Loucy (cell line): ENCODE measurements around the gene C16orf54.

Experiments used
- H2AFZ ChIP-seq: fragments of 200-600 bp; sonication (generic); 2 replicates; pipeline ENCODE4 v1.6.0; 2016; ENCODE audit warnings: antibody characterized with exemption, mild to moderate bottlenecking, low read length, moderate library complexity
- H3F3A ChIP-seq: fragments of 200-600 bp; 2 replicates; pipeline ENCODE4 v1.6.0; 2016; ENCODE audit warnings: antibody characterized with exemption, low read depth, mild to moderate bottlenecking
- H3K27me3 ChIP-seq: fragments of 200-600 bp; sonication (generic); 2 replicates; pipeline ENCODE4 v1.6.1; 2014; ENCODE audit warnings: low read length, mild to moderate bottlenecking; ENCODE audit not compliant: insufficient read depth, poor library complexity, severe bottlenecking
- H3K36me3 ChIP-seq: fragments of 200-600 bp; sonication (generic); 2 replicates; pipeline ENCODE4 v1.6.1; 2016; ENCODE audit warnings: low read length; ENCODE audit not compliant: insufficient read depth
- H3K4me1 ChIP-seq: fragments of 200-600 bp; sonication (generic); 2 replicates; pipeline ENCODE4 v1.5.1; 2014; ENCODE audit warnings: low read length, mild to moderate bottlenecking; ENCODE audit not compliant: insufficient read depth, poor library complexity, severe bottlenecking
- H3K4me2 ChIP-seq: fragments of 200-600 bp; sonication (generic); 2 replicates; pipeline ENCODE4 v1.6.0; 2014; ENCODE audit warnings: antibody characterized with exemption, low read length, low read depth, mild to moderate bottlenecking; ENCODE audit not compliant: poor library complexity, severe bottlenecking
- H3K4me3 ChIP-seq: fragments of 200-600 bp; sonication (generic); 2 replicates; pipeline ENCODE4 v1.5.1; 2014; ENCODE audit warnings: low read length, mild to moderate bottlenecking, mixed read lengths; ENCODE audit not compliant: poor library complexity, severe bottlenecking
- H3K79me2 ChIP-seq: fragments of 200-600 bp; sonication (generic); 2 replicates; pipeline ENCODE4 v1.6.1; 2014; ENCODE audit warnings: low read length; ENCODE audit not compliant: insufficient read depth
- H3K9ac ChIP-seq: fragments of 200-600 bp; sonication (generic); 2 replicates; pipeline ENCODE4 v1.6.0; 2014; ENCODE audit warnings: mild to moderate bottlenecking, low read depth, low read length, moderate library complexity; ENCODE audit not compliant: poor library complexity, severe bottlenecking
- H3K9me2 ChIP-seq: fragments of 200-600 bp; sonication (generic); replicated peaks from 2 replicates; pipeline ENCODE4 v1.6.1; 2016; ENCODE audit warnings: low read depth, low read length, mixed read lengths
- H3K9me3 ChIP-seq: fragments of 200-600 bp; sonication (generic); 2 replicates; pipeline ENCODE4 v1.6.1; 2014; ENCODE audit warnings: mild to moderate bottlenecking, antibody characterized with exemption, low read length, low read depth; ENCODE audit not compliant: insufficient read depth
- H4K20me1 ChIP-seq: fragments of 200-600 bp; sonication (generic); 2 replicates; pipeline ENCODE4 v1.6.0; 2014; ENCODE audit warnings: antibody characterized with exemption, low read length, mild to moderate bottlenecking; ENCODE audit not compliant: insufficient read depth, poor library complexity, severe bottlenecking
- EZH2phosphoT487 ChIP-seq: fragments of 200-600 bp; IDR thresholded peaks from 2 replicates; pipeline ENCODE4 v1.6.1; 2018; ENCODE audit warnings: antibody characterized with exemption, mild to moderate bottlenecking, moderate library complexity, borderline replicate concordance
- TF ChIP-seq, protein P1 (sequence below): fragments of 200-600 bp; sonication (generic); conservative IDR thresholded peaks from 2 replicates; pipeline ENCODE4 v1.5.1; 2014; ENCODE audit warnings: mild to moderate bottlenecking, antibody characterized with exemption, low read length

C16orf54 gene

DNA sequence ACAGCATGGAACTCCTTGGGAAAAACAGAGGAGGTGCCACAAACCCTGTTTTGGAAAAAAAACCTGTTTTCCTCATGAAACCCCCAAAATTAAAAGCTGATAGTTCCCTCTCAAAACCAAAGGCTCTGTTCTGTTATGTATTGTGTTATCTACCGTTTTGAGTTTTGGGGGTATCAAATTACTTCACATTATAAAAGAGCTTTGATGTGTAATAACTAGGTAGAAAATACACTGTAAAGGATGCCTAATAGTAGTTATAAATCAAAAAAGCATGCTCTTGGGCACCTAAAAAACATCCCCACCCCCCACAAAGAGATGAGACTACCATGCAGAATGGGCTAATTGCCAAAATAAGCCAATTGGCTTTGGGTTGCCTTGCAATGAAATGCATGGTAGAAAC, 30.8 kb downstream of the C16orf54 start:
- Histone ChIP-seq H2AFZ (peak overlapping the region; percentile 68), H3K4me1 (peaks cover 19% of the 10 kb centered on the region), H3K79me2 (no peaks in the 10 kb centered on the region)

DNA sequence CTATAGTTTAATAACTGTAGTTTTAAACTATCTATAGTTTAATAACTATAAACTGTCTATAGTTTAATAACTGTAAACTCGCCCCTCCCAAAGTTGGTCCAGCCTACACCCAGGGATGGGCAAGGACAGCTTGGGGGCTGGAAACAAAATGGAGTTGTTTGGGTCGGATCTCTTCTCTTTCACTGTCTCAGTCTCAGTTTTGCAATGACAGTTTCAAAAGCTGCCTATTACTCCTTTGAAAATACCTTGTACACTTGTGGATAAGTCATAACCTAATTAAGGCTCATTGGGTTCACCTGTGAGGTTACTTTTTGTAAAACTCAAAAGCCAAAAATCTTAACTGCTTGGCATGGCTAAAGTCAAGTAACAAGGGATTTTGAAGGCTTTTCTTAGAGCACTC, 31.4 kb downstream of the C16orf54 start:
- no peak overlapping the region for H3K4me2 ChIP-seq

More for the DNA sequence above, 30.8 kb downstream of the C16orf54 start:
- Histone ChIP-seq H3F3A (no peaks in the 10 kb centered on the region), H4K20me1 (no peaks in the 10 kb centered on the region), H3K4me2 (no peak overlapping the region), H3K9me3 (no peaks in the 10 kb centered on the region), H3K4me3 (no peak overlapping the region), H3K36me3 (no peaks in the 10 kb centered on the region), H3K27me3 (no peaks in the 10 kb centered on the region), H3K9me2 (no peaks in the 10 kb centered on the region), H3K9ac (no peak overlapping the region)
- TF ChIP-seq, protein P1, sequence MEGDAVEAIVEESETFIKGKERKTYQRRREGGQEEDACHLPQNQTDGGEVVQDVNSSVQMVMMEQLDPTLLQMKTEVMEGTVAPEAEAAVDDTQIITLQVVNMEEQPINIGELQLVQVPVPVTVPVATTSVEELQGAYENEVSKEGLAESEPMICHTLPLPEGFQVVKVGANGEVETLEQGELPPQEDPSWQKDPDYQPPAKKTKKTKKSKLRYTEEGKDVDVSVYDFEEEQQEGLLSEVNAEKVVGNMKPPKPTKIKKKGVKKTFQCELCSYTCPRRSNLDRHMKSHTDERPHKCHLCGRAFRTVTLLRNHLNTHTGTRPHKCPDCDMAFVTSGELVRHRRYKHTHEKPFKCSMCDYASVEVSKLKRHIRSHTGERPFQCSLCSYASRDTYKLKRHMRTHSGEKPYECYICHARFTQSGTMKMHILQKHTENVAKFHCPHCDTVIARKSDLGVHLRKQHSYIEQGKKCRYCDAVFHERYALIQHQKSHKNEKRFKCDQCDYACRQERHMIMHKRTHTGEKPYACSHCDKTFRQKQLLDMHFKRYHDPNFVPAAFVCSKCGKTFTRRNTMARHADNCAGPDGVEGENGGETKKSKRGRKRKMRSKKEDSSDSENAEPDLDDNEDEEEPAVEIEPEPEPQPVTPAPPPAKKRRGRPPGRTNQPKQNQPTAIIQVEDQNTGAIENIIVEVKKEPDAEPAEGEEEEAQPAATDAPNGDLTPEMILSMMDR = no peak
- no peak for TF ChIP-seq EZH2phosphoT487

DNA sequence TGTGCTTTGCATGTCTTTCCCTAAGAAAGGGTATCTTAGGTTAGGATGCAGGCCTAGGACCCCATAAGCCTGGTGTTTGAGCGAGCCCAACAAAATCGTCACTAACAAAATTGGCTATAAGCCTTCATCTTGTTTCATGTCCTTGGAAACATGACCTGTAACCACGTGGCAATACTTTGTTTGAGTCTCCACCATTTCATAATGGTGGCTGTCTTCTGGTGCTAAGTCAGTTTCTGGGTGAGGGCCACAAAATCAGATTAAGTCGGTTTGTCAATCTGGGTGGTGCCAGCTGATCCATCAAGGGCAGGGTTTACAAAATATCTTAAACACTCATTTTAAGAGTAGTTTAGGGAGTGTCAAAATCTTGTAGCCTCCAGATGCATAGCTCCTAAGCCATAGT, 33.0 kb downstream of the C16orf54 start:
- no peak overlapping the region for H3K9ac ChIP-seq
- no peaks in the 10 kb centered on the region for H3K36me3 ChIP-seq
- TF ChIP-seq EZH2phosphoT487 = no peak
- TF ChIP-seq, protein P1 = no peak
- no peak overlapping the region for H3K4me3 ChIP-seq
- H3F3A ChIP-seq = no peaks in the 10 kb centered on the region
- no peak overlapping the region for H3K4me2 ChIP-seq
- H2AFZ ChIP-seq = no peak overlapping the region
- peaks cover 17% of the 10 kb centered on the region for H3K4me1 ChIP-seq
- H4K20me1 ChIP-seq = no peaks in the 10 kb centered on the region
- H3K27me3 ChIP-seq = no peaks in the 10 kb centered on the region
- H3K79me2 ChIP-seq = no peaks in the 10 kb centered on the region
- H3K9me2 ChIP-seq = no peaks in the 10 kb centered on the region
- H3K9me3 ChIP-seq = no peaks in the 10 kb centered on the region

More for the DNA sequence above, 31.4 kb downstream of the C16orf54 start:
- H2AFZ ChIP-seq = peak overlapping the region; percentile 68
- no peaks in the 10 kb centered on the region for H3K27me3 ChIP-seq
- peaks cover 20% of the 10 kb centered on the region for H3K4me1 ChIP-seq
- no peaks in the 10 kb centered on the region for H4K20me1 ChIP-seq
- no peak overlapping the region for H3K4me3 ChIP-seq
- H3F3A ChIP-seq = no peaks in the 10 kb centered on the region
- no peaks in the 10 kb centered on the region for H3K9me2 ChIP-seq
- no peak overlapping the region for H3K9ac ChIP-seq
- TF ChIP-seq, protein P1 = no peak
- TF ChIP-seq EZH2phosphoT487 = no peak
- H3K79me2 ChIP-seq = no peaks in the 10 kb centered on the region
- H3K36me3 ChIP-seq = no peaks in the 10 kb centered on the region
- no peaks in the 10 kb centered on the region for H3K9me3 ChIP-seq
